GM13976 (cell line): Measurements from ENCODE around the gene PKD1L1.
"Not testable (repeated sequence)": the region's sequence is repeated elsewhere in the genome, so short reads cannot be mapped to it uniquely, and the experiment has no call there.

ENCODE experiments used
- DNase-seq: peaks from one replicate; pipeline ENCODE4 v3.0.0; 2012; ENCODE audit warnings: low spot score
- CTCF ChIP-seq: IDR thresholded peaks from 2 replicates; pipeline ENCODE4 v1.5.1; 2012; ENCODE audit warnings: borderline replicate concordance, mild to moderate bottlenecking; ENCODE audit not compliant: insufficient read depth; ENCODE audit errors: extremely low read depth, missing control alignments, control extremely low read depth
- in situ Hi-C: fragments of 300-500 bp; cut with MboI; formaldehyde crosslinking; loops from one replicate; pipeline ENCODE4 v1.12.0; 2022; ENCODE audit warnings: low sequenced_read_pairs, mixed read lengths, inconsistent platforms; ENCODE audit not compliant: unreplicated experiment

PKD1L1 gene

GRCh38 chr7:47794016-47794415 lies 154.2 kb downstream of the PKD1L1 start:
- no peak for DNase-seq
- no peak for TF ChIP-seq CTCF
- in situ Hi-C loops, result no loop called here

DNA sequence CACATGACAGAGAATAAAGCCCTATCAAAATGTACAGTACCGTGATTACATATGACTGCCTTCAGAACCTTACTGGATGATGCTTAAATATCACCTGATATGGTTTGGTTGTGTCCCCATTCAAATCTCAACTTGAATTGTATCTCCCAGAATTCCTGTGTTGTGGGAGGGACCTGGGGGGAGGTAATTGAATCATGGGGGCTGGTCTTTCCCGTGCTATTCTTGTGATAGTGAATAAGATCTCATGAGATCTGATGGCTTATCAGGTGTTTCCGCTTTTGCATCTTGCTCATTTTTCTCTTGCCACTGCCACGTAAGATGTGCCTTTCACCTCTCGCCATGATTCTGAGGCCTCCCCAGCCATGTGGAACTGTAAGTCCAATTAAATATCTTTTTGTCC lies 155.1 kb downstream of the PKD1L1 start:
- in situ Hi-C loops, DNase-seq: not testable (repeated sequence)

- no peak for TF ChIP-seq CTCF
- in situ Hi-C loops, result no loop called here
- DNase-seq, result no peak
Observed at GRCh38 chr7:47792521-47793121, 155.6 kb downstream of the PKD1L1 start.

DNA sequence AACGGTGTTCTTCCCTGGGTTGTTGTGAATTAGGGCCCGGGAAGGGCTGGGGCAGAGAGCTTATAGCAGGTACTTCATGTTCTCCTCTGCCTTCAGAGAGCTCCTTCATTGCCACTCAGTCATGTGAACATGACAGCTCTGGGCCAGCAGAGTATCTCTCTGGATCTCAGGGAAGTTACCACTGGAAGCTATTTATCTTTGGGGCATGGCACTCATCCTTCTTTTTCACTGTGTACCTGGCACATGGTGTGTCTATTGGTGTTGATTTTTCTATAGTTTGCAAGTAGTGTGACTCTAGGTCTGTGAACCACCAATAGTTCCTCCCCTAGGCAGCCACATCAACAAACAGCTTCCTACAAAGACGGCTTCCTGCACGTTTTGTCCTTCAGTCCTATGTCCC lies 156.6 kb downstream of the PKD1L1 start:
- no peak for DNase-seq
- no peak for TF ChIP-seq CTCF
- in situ Hi-C loops, result no loop called here

- in situ Hi-C loops, result no loop called here
- TF ChIP-seq CTCF, result no peak
Observed at GRCh38 chr7:47788083-47788482, 160.2 kb downstream of the PKD1L1 start.

GRCh38 chr7:47787249-47788069 lies 160.8 kb downstream of the PKD1L1 start:
- TF ChIP-seq CTCF, result no peak
- DNase-seq, result no peak

More at GRCh38 chr7:47788083-47788482, 160.2 kb downstream of the PKD1L1 start:
- no peak for DNase-seq

GRCh38 chr7:47786557-47787248 lies 161.6 kb downstream of the PKD1L1 start:
- in situ Hi-C loops, result no loop called here
- no peak for DNase-seq
- no peak for TF ChIP-seq CTCF

More at GRCh38 chr7:47787249-47788069, 160.8 kb downstream of the PKD1L1 start:
- in situ Hi-C loops, result no loop called here
